Measurements from ENCODE around the gene KIF26A. TPM values are rescaled to one million over a fixed set of nuclear protein-coding genes. Genes with fewer than 3 reads are reported as not detected.

Gene KIF26A
- polyA plus RNA-seq, 1 donor from 2014 or later = 11.2 TPM

GRCh38 chr14:104096751-104097700 is 41.4 kb upstream of the KIF26A start:
- no peak overlapping the region for H3K27ac ChIP-seq (ENCODE audit: low read length)
- H3K9ac ChIP-seq (ENCODE audit: low read length) = no peak overlapping the region
- no peak overlapping the region for H2AFZ ChIP-seq (ENCODE audit: low read depth, low read length)
- H4K20me1 ChIP-seq (ENCODE audit: insufficient read depth) = no peaks in the 10 kb centered on the region
- no peak overlapping the region for H3K4me3 ChIP-seq (ENCODE audit: low read length)
- H3K4me2 ChIP-seq (ENCODE audit: low read length) = no peak overlapping the region
- no peaks in the 10 kb centered on the region for H3K79me2 ChIP-seq (replicated peaks; ENCODE audit: insufficient read depth, low read length)
- no peaks in the 10 kb centered on the region for H3K9me2 ChIP-seq (ENCODE audit: insufficient read depth, low read length)
- H3K27me3 ChIP-seq (ENCODE audit: insufficient read depth, low read depth, low read length) = no peaks in the 10 kb centered on the region
- H3F3A ChIP-seq (ENCODE audit: insufficient read depth, low read length, poor library complexity, severe bottlenecking) = no peaks in the 10 kb centered on the region
- TF ChIP-seq CTCF (IDR thresholded peaks at IDR 0.05; ENCODE audit: poor library complexity, severe bottlenecking) (no peak), POLR2AphosphoS5 (IDR thresholded peaks at IDR 0.05) (no peak), REST (IDR thresholded peaks at IDR 0.05; ENCODE audit: borderline replicate concordance) (no peak), SMC3 (conservative IDR thresholded peaks at IDR 0.05; ENCODE audit: poor library complexity) (no peak), EP300 (conservative IDR thresholded peaks at IDR 0.05; ENCODE audit: poor library complexity, severe bottlenecking) (no peak), TAF1 (IDR thresholded peaks at IDR 0.05; ENCODE audit: low read depth) (no peak), MXI1 (conservative IDR thresholded peaks at IDR 0.05; ENCODE audit: poor library complexity, severe bottlenecking) (no peak), EZH2 (IDR thresholded peaks at IDR 0.05; ENCODE audit: borderline replicate concordance, insufficient read depth, low read length, poor library complexity, severe bottlenecking) (no peak), RAD21 (conservative IDR thresholded peaks at IDR 0.05) (no peak)
- no peaks in the 10 kb centered on the region for H3K9me3 ChIP-seq (ENCODE audit: low read length)
- H3K36me3 ChIP-seq (ENCODE audit: insufficient read depth, low read length) = no peaks in the 10 kb centered on the region

GRCh38 chr14:104098272-104099095 is 39.9 kb upstream of the KIF26A start:
- TF ChIP-seq TAF1 (IDR thresholded peaks at IDR 0.05; ENCODE audit: low read depth) = no peak
- no peak for TF ChIP-seq SMC3 (conservative IDR thresholded peaks at IDR 0.05; ENCODE audit: poor library complexity)
- no peak for TF ChIP-seq EZH2 (IDR thresholded peaks at IDR 0.05; ENCODE audit: borderline replicate concordance, insufficient read depth, low read length, poor library complexity, severe bottlenecking)
- TF ChIP-seq REST (IDR thresholded peaks at IDR 0.05; ENCODE audit: borderline replicate concordance) = no peak
- no peak for TF ChIP-seq POLR2AphosphoS5 (IDR thresholded peaks at IDR 0.05)
- no peak for TF ChIP-seq CTCF (IDR thresholded peaks at IDR 0.05; ENCODE audit: poor library complexity, severe bottlenecking)
- TF ChIP-seq EP300 (conservative IDR thresholded peaks at IDR 0.05; ENCODE audit: poor library complexity, severe bottlenecking) = no peak
- no peak overlapping the region for H3K9ac ChIP-seq (ENCODE audit: low read length)
- no peak overlapping the region for H3K4me2 ChIP-seq (ENCODE audit: low read length)
- H2AFZ ChIP-seq (ENCODE audit: low read depth, low read length) = no peak overlapping the region
- no peaks in the 10 kb centered on the region for H3K79me2 ChIP-seq (replicated peaks; ENCODE audit: insufficient read depth, low read length)
- no peak overlapping the region for H3K27ac ChIP-seq (ENCODE audit: low read length)
- no peaks in the 10 kb centered on the region for H4K20me1 ChIP-seq (ENCODE audit: insufficient read depth)
- no peaks in the 10 kb centered on the region for H3K9me2 ChIP-seq (ENCODE audit: insufficient read depth, low read length)
- no peaks in the 10 kb centered on the region for H3K36me3 ChIP-seq (ENCODE audit: insufficient read depth, low read length)
- no peaks in the 10 kb centered on the region for H3F3A ChIP-seq (ENCODE audit: insufficient read depth, low read length, poor library complexity, severe bottlenecking)
- no peak overlapping the region for H3K4me3 ChIP-seq (ENCODE audit: low read length)
- H3K9me3 ChIP-seq (ENCODE audit: low read length) = no peaks in the 10 kb centered on the region
- H3K27me3 ChIP-seq (ENCODE audit: insufficient read depth, low read depth, low read length) = no peaks in the 10 kb centered on the region
